Stimulated activated CD8-positive, alpha-beta memory T cell treated with anti-CD3 and anti-CD28 coated beads, Interleukin-15, amount 100 ng/mL, for 4 hours (primary cell): ENCODE measurements around the gene OMP.
A peak's percentile ranks its signal among the peaks of the same experiment; 100 is the strongest.
"Not testable (repeated sequence)": the region's sequence is repeated elsewhere in the genome, so short reads cannot be mapped to it uniquely, and the experiment has no call there.

Experiments used
- DNase-seq, 2 donors: peaks; one replicate each; pipeline ENCODE4 v3.0.0-alpha.2; 2020; ENCODE audit warnings: low read depth in 2 of 2

Gene OMP, protein sequence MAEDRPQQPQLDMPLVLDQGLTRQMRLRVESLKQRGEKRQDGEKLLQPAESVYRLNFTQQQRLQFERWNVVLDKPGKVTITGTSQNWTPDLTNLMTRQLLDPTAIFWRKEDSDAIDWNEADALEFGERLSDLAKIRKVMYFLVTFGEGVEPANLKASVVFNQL

DNA sequence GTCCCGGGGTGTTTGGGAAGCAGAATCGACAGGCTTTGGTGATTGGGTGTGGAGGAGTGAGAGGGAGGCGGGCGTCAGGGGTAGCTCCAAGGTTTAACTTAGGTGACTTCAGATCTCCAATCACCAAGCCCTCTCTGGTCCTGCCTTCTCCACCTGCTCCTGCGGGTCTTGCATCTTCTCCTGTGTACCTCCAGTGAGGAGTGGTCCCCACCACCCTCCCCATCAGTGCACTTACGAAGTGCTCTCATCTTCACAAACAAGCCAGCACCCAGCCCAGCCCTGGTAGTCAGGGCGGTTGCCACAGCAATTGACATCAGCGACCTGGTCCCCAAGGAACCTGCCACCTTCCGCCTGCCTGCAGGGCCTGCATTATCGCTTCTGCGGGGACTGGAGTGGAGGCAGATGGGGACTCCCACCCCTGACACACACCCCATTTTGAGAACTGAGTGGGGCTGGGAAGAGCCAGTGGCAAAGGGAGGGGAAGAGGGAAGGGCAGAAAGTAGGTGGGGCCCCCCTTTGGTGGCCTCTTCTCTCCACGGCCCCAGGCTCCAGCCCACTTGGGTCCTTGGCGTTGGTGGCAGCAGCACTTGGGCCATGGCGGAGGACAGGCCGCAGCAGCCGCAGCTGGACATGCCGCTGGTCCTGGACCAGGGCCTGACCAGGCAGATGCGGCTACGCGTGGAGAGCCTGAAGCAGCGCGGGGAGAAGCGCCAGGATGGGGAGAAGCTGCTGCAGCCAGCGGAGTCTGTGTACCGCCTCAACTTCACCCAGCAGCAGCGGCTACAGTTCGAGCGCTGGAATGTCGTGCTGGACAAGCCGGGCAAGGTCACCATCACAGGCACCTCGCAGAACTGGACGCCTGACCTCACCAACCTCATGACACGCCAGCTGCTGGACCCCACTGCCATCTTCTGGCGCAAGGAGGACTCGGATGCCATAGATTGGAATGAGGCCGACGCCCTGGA, at the start of gene OMP:
OMP (plus strand) TSS at position 595 of the 965 bp plus-strand sequence; CDS start at position 595, 0 bp downstream.
- no peak for DNase-seq

DNA sequence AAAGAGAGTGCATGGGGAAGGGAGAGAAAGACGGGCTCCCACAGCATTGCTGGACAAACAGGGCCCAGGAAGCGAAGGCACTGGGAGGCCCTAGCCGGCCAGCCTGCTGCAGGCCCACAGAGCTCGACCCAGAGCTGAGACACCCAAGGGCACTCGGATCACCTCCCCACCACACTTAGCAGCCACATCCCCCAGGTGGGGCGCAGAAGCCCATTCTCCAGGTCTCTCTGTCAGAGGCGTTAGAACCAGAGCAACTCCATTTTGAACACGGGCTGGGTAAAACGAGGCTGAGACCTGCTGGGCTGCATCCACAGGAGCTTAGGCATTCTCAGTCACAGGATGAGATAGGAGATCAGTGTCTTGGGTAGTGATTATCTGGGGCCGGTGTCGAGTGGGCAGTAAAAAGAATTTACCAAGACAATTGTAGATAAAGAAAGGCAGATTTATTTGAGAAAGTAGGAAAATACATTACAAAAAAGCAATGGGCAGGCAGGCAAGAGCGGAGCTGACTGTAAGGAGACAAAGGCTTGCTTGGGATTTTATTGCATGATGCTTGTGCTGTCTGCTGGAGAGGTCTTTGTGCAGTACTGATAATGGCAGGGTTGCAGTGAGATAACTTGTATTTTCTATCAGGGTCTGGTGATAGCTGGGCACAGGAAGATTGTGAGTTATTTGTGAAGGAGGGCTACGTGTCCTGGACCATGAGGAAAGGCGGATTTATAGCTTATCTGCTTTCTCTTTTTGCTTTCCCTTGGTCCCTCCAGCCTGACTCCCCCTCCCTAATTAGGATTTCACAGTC, 49.2 kb upstream of the OMP start:
- no peak for DNase-seq

- no peak for DNase-seq
These were observed 48.6 kb upstream of the OMP start for GRCh38 chr11:77054084-77054483.

- DNase-seq, result no peak
These were observed 47.5 kb upstream of the OMP start for GRCh38 chr11:77055101-77055561.

DNA sequence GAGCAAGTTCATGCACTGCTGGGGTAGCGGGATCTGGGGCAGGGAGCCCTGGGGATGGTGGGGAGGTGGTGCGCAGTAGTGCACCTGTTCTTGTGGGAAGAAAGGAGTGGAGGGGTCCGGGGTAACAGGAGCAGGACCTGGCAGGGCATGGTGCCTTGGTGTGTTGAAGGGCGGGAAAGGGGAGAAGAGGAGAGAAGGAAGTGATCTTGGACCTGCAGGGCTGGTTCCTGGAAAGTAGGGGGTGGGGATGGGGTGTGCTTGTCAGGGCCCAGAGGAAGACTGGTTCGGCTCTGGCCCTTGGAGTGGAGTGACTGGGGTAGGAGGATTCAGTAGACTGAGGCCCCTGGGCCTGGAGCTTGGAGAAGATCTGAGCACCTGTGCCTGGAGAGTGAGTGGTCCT, 46.7 kb upstream of the OMP start:
- no peak for DNase-seq

- no peak for DNase-seq
These were observed 45.7 kb upstream of the OMP start for GRCh38 chr11:77056814-77057402.

DNA sequence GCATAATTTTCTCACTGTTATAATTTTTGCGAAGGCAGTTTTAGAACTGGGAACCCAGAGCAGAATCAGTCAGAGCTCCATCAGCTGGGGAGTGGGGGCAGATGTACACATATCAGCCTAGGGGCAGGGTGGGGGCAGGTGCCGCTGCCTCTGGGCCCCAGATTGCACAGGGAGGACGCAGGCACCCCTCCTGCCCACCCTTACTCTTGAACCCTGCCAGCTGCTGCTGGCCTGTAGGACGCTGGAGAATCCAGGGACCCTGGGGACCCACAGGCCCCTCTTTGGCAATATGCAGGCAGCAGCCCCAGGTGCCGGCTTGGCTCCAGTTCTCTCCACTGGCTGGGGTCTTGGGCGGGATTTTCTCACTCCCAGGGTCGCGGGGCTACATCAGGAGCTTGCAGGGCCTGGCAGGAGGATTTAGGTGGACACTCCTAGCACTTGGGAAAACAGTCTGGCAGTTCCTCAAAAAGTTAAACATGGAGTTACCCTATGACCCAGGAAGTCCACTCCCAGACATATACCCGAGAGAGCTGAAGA, 44.6 kb upstream of the OMP start:
- no peak for DNase-seq

DNA sequence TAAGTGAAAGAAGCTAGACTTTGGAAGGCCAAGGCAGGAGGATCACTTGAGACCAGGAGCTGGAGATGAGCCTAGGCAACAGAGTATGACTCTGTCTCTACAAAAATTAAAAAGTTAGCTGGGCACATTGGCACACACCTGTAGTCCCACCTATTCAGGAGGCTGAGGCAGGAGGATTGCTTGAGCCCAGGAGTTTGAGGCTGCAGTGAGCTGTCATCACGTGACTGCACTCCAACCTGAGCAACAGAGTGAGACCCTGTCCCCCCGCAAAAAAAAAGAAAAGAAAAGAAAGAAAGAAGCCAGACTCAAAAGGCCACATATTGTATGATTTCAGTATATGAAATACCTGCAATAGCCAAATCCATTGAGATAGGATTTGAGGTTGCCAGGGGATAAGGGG, 43.7 kb upstream of the OMP start:
- DNase-seq, result no peak

- no peak for DNase-seq
These were observed 42.8 kb upstream of the OMP start for GRCh38 chr11:77059806-77060205.

DNA sequence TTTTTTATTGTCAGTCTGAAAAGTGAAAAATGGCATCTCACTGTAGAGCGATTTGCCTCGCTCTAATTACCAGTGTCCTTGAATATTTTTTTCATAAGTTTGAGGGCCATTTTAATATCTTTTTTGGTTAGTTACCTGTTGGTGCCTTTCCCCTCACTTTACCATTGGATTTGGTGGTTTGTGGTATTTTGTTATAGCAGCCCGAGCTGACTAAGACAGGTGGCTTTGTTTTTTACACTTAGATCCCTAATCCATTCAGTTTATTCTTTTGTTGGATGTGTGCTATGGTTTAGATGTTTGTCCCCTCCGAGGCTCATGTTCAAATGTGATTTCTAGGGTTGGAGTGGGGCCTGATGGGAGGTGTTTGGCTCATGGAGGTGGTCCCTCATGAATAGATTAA, 42.4 kb upstream of the OMP start:
- no peak for DNase-seq

DNA sequence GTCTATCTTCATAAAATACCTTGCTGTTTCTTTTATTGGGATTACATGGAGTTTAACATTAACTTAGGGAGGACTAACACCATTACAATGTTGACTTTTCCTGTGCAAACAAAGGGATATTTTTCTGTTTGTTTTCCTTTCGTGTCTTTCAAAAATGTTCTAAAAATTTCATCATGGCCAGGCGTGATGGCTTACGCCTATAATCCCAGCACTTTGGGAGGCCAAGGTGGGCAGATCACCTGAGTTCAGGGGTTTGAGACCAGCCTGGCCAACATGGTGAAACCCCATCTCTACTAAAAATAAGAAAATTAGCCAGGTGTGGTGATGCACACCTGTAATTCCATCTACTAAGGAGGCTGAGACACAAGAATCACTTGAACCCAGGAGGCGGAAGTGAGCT, 41.4 kb upstream of the OMP start:
- not testable (repeated sequence) for DNase-seq

- DNase-seq, result no peak
These were observed 39.7 kb upstream of the OMP start for GRCh38 chr11:77062924-77063323.

DNA sequence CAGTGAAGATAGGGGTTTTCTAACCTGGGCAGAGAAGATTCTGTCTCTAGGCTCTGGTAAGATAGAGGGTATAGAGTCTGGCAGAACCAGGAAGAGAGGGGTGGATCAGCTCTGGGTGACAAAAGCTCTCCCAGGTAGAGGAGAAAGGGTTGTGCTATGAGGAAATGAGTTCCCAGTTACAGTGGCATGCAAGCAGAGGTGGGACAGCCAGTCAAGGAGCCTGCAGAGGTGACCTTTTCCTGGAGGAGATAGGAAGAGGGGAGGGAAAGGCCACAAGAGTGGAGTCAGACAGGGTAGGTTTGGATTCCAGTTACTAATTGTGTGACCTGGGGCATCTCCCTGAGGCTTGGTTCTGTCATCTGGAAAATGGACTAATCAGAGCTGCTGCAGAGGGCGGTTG, 39.2 kb upstream of the OMP start:
- no peak for DNase-seq

DNA sequence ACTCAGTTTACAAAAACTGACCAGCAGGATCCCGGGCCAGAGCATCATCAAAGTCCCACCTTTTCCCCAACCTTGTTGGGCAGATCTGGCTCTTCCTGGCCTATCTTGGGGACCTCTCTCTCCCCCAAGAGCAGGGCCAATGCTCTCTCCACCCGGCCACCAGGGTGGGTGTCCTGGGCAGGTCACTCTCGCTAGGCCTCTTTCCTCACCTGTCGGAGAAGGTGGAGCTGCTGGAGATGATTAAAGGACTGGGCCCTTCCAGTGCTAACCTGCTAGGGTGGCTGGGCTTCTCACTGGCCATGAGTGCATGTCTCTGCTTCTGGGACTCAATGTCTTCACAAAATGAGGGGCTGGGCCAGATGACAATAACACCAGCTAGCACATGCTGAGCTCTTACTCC, 38.8 kb upstream of the OMP start:
- DNase-seq, result no peak

GRCh38 chr11:77064648-77065217, 37.9 kb upstream of the OMP start:
- no peak for DNase-seq

- DNase-seq, result no peak
These were observed 36.8 kb upstream of the OMP start for GRCh38 chr11:77065878-77066228.

DNA sequence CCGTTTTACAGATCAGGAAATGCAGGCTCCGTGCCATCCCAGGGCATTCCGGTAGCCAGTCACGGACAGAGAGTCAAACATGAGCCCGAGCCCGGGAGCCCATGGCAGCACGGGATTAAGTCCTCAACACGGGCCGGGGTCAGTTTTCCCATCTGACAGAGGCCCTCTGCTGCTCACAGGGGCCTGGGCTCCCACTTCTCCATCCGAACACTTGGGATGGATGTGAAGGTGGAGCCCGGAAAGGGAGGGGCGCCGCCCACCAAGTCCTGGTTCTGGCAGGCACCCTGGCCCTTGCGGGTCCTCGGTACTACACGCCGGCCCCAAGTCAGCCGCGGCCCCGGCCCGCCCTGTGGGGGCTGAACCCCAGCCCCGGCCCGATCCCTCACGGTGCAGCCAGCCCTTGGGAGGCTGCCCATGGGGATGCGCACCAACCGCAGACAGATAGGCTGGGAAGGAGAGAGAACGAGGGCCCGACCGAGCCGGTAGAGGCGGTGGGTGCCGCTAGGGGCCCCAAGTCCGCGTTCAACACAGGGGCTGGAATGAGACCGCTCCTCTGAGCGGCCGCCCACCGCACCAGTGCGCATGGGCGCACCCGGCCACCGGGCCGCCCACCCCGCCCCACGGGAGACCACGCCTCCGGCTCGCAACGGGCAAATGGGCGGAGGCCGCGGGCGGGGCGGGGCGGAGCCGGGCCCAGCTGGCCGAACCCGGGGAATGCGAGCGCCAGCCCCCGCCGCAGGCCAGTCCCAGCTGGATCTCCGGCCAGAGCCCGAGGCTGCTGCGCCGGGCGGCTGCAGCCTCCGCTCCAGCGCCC, 36.2 kb upstream of the OMP start, which contains the start of gene CAPN5:
CAPN5 (plus strand) TSS at position 743 of the 814 bp plus-strand sequence. CDS start 17,916 bp downstream, outside the sequence.
- DNase-seq, result peak; percentile 69 to 72

DNA sequence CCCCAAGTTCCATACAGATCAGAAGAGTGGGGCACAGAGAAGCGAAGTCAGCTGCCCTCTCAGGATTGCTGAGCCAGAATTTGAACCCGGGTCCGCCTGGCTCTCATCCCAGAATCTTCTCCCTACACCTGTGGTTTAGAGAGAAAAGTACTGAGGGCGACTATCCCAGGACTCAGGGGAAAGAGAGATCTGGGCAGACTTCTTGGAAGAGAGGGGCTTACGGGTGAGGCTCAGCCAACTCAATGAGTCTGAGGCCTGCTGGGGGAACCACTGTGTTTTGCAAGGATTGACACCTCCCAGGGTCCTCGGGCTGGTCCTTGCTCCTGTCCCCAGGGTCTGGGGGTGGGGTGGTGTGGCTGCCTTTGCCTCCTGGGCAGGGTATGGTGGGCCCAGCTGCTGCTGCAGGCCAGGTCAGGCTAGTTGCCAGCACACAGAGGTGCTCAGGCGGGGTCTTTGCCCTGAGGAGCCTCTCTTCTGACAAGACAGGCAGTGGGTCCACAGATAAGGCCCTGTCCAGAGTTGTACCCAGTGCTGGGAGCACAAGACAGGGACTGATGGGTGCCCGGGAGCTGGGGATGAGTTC, 34.7 kb upstream of the OMP start:
- DNase-seq, result no peak

DNA sequence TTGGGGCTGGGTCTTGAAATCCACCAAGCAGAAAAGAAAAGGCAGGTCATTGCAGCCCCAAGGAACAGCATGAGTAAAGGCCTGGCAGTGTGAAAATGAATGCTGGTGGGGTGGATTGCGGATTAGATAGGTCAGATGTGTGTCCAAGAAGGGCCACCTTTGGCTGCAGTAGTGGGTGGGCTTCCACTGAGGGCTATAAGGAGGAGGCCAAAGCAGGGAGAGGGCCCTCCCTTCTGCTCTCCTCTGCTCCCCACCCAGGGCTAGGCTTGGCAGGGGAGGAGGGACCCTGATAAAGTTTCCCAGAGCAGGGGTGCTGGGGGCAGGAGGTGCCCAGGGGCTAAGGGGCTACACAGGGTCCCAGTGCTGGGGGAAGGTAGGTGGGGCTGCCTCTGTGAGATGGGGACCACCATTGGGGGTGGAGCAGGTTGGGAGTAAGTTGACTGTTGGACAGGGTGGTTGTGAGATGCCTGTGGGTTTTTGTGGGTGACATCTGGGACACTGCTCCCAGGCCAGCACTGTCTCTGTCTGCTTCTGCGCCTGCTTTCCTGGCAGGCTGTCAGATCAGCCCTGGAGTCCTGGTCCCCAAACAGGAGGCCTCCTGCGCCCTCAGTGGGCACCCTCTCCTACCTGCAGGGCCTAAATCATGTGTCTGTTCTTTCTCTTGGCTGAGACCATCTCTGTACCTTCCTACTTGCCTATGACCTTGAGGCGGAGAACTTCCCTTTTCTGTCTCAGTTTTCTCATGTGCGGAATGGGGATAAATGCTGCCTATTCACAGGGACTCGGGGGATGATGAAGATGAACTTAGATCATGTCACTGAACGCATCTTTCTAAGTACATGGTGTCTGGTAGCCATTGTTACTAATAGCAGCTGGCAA, 33.9 kb upstream of the OMP start:
- DNase-seq, result no peak
